Sigmoid colon (tissue), 7 donors: Measurements from ENCODE around the gene YPEL2. TPM values are rescaled to one million over a fixed set of nuclear protein-coding genes. Genes with fewer than 3 reads are reported as not detected.

ENCODE experiments used
- DNase-seq: peaks from one replicate; pipeline ENCODE4 v3.0.0-alpha.2; 2019
- H3K27ac ChIP-seq, 4 donors: fragments of 200-600 bp; sonication (generic); one replicate each; pipeline ENCODE4 v1.5.1; 2016 to 2019; ENCODE audit warnings: mild to moderate bottlenecking in 1 of 4
- H3K27me3 ChIP-seq, 3 donors: fragments of 200-600 bp; sonication (generic); one replicate each; pipeline ENCODE4 v1.5.1; 2019; ENCODE audit warnings: mild to moderate bottlenecking in 1 of 3
- H3K36me3 ChIP-seq, 4 donors: fragments of 200-600 bp; sonication (generic); one replicate each; pipeline ENCODE4 v1.5.1; 2016 to 2019
- H3K4me1 ChIP-seq, 4 donors: fragments of 200-600 bp; sonication (generic); one replicate each; pipeline ENCODE4 v1.5.1; 2017 to 2019
- H3K4me3 ChIP-seq, 4 donors: fragments of 200-600 bp; sonication (generic); one replicate each; pipeline ENCODE4 v1.5.1; 2017 to 2019; ENCODE audit warnings: mild to moderate bottlenecking in 2 of 4, moderate library complexity in 1 of 4
- H3K9me3 ChIP-seq, 4 donors: fragments of 200-600 bp in 3 of 4; sonication (generic) in 3 of 4; one replicate each; pipeline versions ENCODE4 v1.5.1 to v1.6.1; 2013 to 2019
- CTCF ChIP-seq, 4 experiments: fragments of 450-650 bp in 3 of 4; fragments of 200-600 bp in 1 of 4; IDR thresholded peaks; one replicate each; pipeline ENCODE4 v1.5.1; 2016 to 2019; ENCODE audit warnings: antibody characterized with exemption in 4 of 4, mild to moderate bottlenecking in 3 of 4, moderate library complexity in 2 of 4
- EP300 ChIP-seq, 4 donors: sonication (generic); formaldehyde crosslinking; IDR thresholded peaks; one replicate each; pipeline ENCODE4 v1.6.1; 2017; ENCODE audit warnings: antibody characterized with exemption in 4 of 4
- POLR2A ChIP-seq, 2 donors: fragments of 450-650 bp; IDR thresholded peaks; one replicate each; pipeline ENCODE4 v1.6.1; 2016; ENCODE audit warnings: antibody characterized with exemption in 2 of 2, mild to moderate bottlenecking in 2 of 2, moderate library complexity in 2 of 2
- POLR2AphosphoS5 ChIP-seq, 4 donors: sonication (generic); formaldehyde crosslinking; IDR thresholded peaks; one replicate each; pipeline ENCODE4 v1.6.1; 2017; ENCODE audit warnings: antibody characterized with exemption in 4 of 4
- WGBS, 2 donors: extraction: QIAGEN DNeasy Blood & Tissue Kit; methylation state at CpG; one replicate each; pipeline ENCODE4 v1.1.7; 2013; 5-methylcytosine and 5-hydroxymethylcytosine counted together
- intact Hi-C: fragments of 100-400 bp; cut with DNase I; formaldehyde crosslinking; loops from one replicate; pipeline ENCODE4 v1.15.1; 2023
- polyA plus RNA-seq, 3 donors: library from polyadenylated mRNA; stranded (reverse); fragments of 200-250 nt; gene quantifications; one replicate each; pipeline ENCODE4 v1.2.3, GENCODE V29; 2013
- total RNA-seq, 4 donors: library from RNA; depleted of rRNA; stranded (reverse); fragments of >200 nt; gene quantifications; one replicate each; pipeline ENCODE4 v1.1.0, GENCODE V29; 2016
- donor health status: healthy with polysubstance abuse.
- donor health status: Bipolar disorder and iron deficiency.
- donor health status: healthy.

YPEL2 gene
- total and polyA plus RNA-seq, 7 donors: 10.2 to 35.7 (median 25.8) TPM

- Histone ChIP-seq H3K4me3 (no peak overlapping the region), H3K27ac (peak overlapping the region; percentile 76 to 90 (median 85)), H3K27me3 (no peaks in the 10 kb centered on the region), H3K9me3 (no peaks in the 10 kb centered on the region), H3K4me1 (peaks cover 0 to 70% (median 67%) of the 10 kb centered on the region in 4 donors), H3K36me3 (no peaks in the 10 kb centered on the region)
- WGBS, 2 donors: 90 to 95% methylated on average over 9 of the region's 9 CpGs
- no peak for DNase-seq
- intact Hi-C loops: loop anchor here (5.0 to 10.0 kb wide), 3 partner anchors 54 to 969 kb away; partner anchors contain the start of genes USP32 and YPEL2
- TF ChIP-seq EP300 (IDR thresholded peaks at IDR 0.05) (no peak), CTCF (IDR thresholded peaks at IDR 0.05) (no peak), POLR2A (IDR thresholded peaks at IDR 0.05) (no peak), POLR2AphosphoS5 (IDR thresholded peaks at IDR 0.05) (no peak)
These were observed 94.6 kb downstream of the YPEL2 start for GRCh38 chr17:59426031-59426430.

GRCh38 chr17:59427425-59427921, 96.0 kb downstream of the YPEL2 start:
- H3K27ac ChIP-seq: peak overlapping the region; percentile 76 to 90 (median 85)
- no peaks in the 10 kb centered on the region for H3K36me3 ChIP-seq
- TF ChIP-seq POLR2AphosphoS5 (IDR thresholded peaks at IDR 0.05): peak in 3 of 4 donors; percentile 53 to 60 (median 55)
- TF ChIP-seq EP300 (IDR thresholded peaks at IDR 0.05): no peak
- no peak for TF ChIP-seq POLR2A (IDR thresholded peaks at IDR 0.05)
- peaks cover 0 to 70% (median 67%) of the 10 kb centered on the region in 4 donors for H3K4me1 ChIP-seq
- DNase-seq: no peak
- 57 to 66% methylated on average over 5 of the region's 5 CpGs for WGBS, 2 donors
- H3K9me3 ChIP-seq: no peaks in the 10 kb centered on the region
- H3K4me3 ChIP-seq: no peak overlapping the region
- H3K27me3 ChIP-seq: no peaks in the 10 kb centered on the region
- intact Hi-C loops: loop anchor here (5.0 to 10.0 kb wide), 3 partner anchors 55 to 967 kb away; partner anchors contain the start of genes USP32 and YPEL2

GRCh38 chr17:59427996-59428395, 96.5 kb downstream of the YPEL2 start:
- Histone ChIP-seq H3K27me3 (no peaks in the 10 kb centered on the region), H3K4me3 (no peak overlapping the region), H3K36me3 (no peaks in the 10 kb centered on the region), H3K27ac (peak overlapping the region; percentile 76 to 90 (median 85)), H3K9me3 (no peaks in the 10 kb centered on the region), H3K4me1 (peaks cover 0 to 66% (median 62%) of the 10 kb centered on the region in 4 donors)
- 75 to 86% methylated on average over 9 of the region's 9 CpGs for WGBS, 2 donors
- DNase-seq: peak; percentile 71
- intact Hi-C loops: loop anchor here (5.0 to 10.0 kb wide), 3 partner anchors 56 to 967 kb away; partner anchors contain the start of genes USP32 and YPEL2
- TF ChIP-seq EP300 (IDR thresholded peaks at IDR 0.05) (peak in 1 of 4 donors; percentile 49), POLR2AphosphoS5 (IDR thresholded peaks at IDR 0.05) (peak in 3 of 4 donors; percentile 49 to 78 (median 56)), POLR2A (IDR thresholded peaks at IDR 0.05) (no peak)

- Histone ChIP-seq H3K36me3 (no peaks in the 10 kb centered on the region), H3K4me1 (peaks cover 0 to 56% (median 52%) of the 10 kb centered on the region in 4 donors), H3K9me3 (no peaks in the 10 kb centered on the region), H3K27ac (peak overlapping the region; percentile 76 to 90 (median 85)), H3K27me3 (no peaks in the 10 kb centered on the region), H3K4me3 (no peak overlapping the region)
- intact Hi-C loops: loop anchor here (5.0 to 10.0 kb wide), 3 partner anchors 57 to 966 kb away; partner anchors contain the start of genes USP32 and YPEL2
- DNase-seq: no peak
- 45 to 71% methylated on average over 6 of the region's 6 CpGs for WGBS, 2 donors
- TF ChIP-seq POLR2A (IDR thresholded peaks at IDR 0.05) (no peak), CTCF (IDR thresholded peaks at IDR 0.05) (no peak), EP300 (IDR thresholded peaks at IDR 0.05) (no peak), POLR2AphosphoS5 (IDR thresholded peaks at IDR 0.05) (no peak)
These were observed 97.5 kb downstream of the YPEL2 start for GRCh38 chr17:59428916-59429485.

GRCh38 chr17:59431601-59432000, 100.1 kb downstream of the YPEL2 start:
- H3K36me3 ChIP-seq: no peaks in the 10 kb centered on the region
- H3K27ac ChIP-seq: no peak overlapping the region
- peaks cover 0 to 30% (median 28%) of the 10 kb centered on the region in 4 donors for H3K4me1 ChIP-seq
- no peak for DNase-seq
- H3K4me3 ChIP-seq: no peak overlapping the region
- intact Hi-C loops: no loop called here
- no peaks in the 10 kb centered on the region for H3K27me3 ChIP-seq
- no peaks in the 10 kb centered on the region for H3K9me3 ChIP-seq
- TF ChIP-seq POLR2AphosphoS5 (IDR thresholded peaks at IDR 0.05) (no peak), POLR2A (IDR thresholded peaks at IDR 0.05) (no peak), EP300 (IDR thresholded peaks at IDR 0.05) (no peak), CTCF (IDR thresholded peaks at IDR 0.05) (no peak)
